K562 (cell line): ENCODE measurements around the gene TMA16. TPM values are rescaled to one million over a fixed set of nuclear protein-coding genes. Genes with fewer than 3 reads are reported as not detected.

Experiments
- CXXC5 ChIP-seq: fragments of 250-450 bp; sonication (Bioruptor Pico); IDR thresholded peaks from 2 replicates; pipeline ENCODE4 v1.8.0; 2022; ENCODE audit warnings: inconsistent platforms, mild to moderate bottlenecking, moderate library complexity
- GATA2 ChIP-seq: sonication (generic); formaldehyde crosslinking; IDR thresholded peaks from 2 replicates; pipeline ENCODE4 v1.4.0; 2020; ENCODE audit warnings: mild to moderate bottlenecking, missing genetic modification reagents
- HNRNPK ChIP-seq: fragments of 200-400 bp; formaldehyde crosslinking; IDR thresholded peaks from one replicate; pipeline ENCODE4 v1.6.1; 2018; ENCODE audit warnings: mild to moderate bottlenecking, low read depth, low read length; ENCODE audit not compliant: poor library complexity, severe bottlenecking
- NCOA4 ChIP-seq: fragments of 450-650 bp; IDR thresholded peaks from 2 replicates; pipeline ENCODE4 v1.6.1; 2018; ENCODE audit warnings: mild to moderate bottlenecking; ENCODE audit not compliant: partially characterized antibody
- polyA plus RNA-seq, 8 experiments: library from polyadenylated mRNA; depleted of rRNA in 4 of 8; stranded (reverse) in 5 of 8; unstranded in 3 of 8; fragments of >200 nt; fragmentation: Nextera tagmentation in 2 of 8; fragmentation: Illumina TruSeq in 1 of 8; extraction: Ambion mirVana in 2 of 8; extraction: Trizol in 1 of 8; gene quantifications; 2 replicates each; pipeline versions ENCODE4 v1.2.1 to v1.2.3, GENCODE V29; 2011 to 2014; ENCODE audit warnings: inconsistent platforms in 1 of 8, missing spikeins in 1 of 8
- total RNA-seq, 7 experiments: library from RNA; depleted of rRNA in 6 of 7; stranded (reverse); fragments of >200 nt in 6 of 7; fragmentation: Illumina TruSeq in 2 of 7; extraction: Trizol in 2 of 7; gene quantifications; 2 replicates each; pipeline versions ENCODE4 v1.2.1 to v1.2.3, GENCODE V29; 2011 to 2021; ENCODE audit warnings: low replicate concordance in 1 of 7
- TF ChIP-seq, protein P1 (sequence below): sonication (generic); formaldehyde crosslinking; IDR thresholded peaks from 2 replicates; pipeline ENCODE4 v1.8.1; 2023; ENCODE audit warnings: mild to moderate bottlenecking, missing genetic modification reagents
- TF ChIP-seq, protein P2 (sequence below): fragments of 450-650 bp; IDR thresholded peaks from 2 replicates; pipeline ENCODE4 v1.6.1; 2017; ENCODE audit warnings: antibody characterized with exemption, mild to moderate bottlenecking

The TMA16 gene
- total and polyA plus RNA-seq, 9 of the 15 experiments (the other 6 are each of a cell fraction or from before 2014, with no cell fraction given), result 27.7 to 74.8 (median 66.6) TPM

GRCh38 chr4:163505374-163505773 is 10.9 kb downstream of the TMA16 start (continued):
- TF ChIP-seq NCOA4 (no peak), GATA2 (CRISPR knock-in tag) (no peak), HNRNPK (no peak), CXXC5 (CRISPR knock-in tag) (no peak)
- TF ChIP-seq, protein P1, sequence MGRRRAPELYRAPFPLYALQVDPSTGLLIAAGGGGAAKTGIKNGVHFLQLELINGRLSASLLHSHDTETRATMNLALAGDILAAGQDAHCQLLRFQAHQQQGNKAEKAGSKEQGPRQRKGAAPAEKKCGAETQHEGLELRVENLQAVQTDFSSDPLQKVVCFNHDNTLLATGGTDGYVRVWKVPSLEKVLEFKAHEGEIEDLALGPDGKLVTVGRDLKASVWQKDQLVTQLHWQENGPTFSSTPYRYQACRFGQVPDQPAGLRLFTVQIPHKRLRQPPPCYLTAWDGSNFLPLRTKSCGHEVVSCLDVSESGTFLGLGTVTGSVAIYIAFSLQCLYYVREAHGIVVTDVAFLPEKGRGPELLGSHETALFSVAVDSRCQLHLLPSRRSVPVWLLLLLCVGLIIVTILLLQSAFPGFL (CRISPR knock-in tag), result no peak
- TF ChIP-seq, protein P2, sequence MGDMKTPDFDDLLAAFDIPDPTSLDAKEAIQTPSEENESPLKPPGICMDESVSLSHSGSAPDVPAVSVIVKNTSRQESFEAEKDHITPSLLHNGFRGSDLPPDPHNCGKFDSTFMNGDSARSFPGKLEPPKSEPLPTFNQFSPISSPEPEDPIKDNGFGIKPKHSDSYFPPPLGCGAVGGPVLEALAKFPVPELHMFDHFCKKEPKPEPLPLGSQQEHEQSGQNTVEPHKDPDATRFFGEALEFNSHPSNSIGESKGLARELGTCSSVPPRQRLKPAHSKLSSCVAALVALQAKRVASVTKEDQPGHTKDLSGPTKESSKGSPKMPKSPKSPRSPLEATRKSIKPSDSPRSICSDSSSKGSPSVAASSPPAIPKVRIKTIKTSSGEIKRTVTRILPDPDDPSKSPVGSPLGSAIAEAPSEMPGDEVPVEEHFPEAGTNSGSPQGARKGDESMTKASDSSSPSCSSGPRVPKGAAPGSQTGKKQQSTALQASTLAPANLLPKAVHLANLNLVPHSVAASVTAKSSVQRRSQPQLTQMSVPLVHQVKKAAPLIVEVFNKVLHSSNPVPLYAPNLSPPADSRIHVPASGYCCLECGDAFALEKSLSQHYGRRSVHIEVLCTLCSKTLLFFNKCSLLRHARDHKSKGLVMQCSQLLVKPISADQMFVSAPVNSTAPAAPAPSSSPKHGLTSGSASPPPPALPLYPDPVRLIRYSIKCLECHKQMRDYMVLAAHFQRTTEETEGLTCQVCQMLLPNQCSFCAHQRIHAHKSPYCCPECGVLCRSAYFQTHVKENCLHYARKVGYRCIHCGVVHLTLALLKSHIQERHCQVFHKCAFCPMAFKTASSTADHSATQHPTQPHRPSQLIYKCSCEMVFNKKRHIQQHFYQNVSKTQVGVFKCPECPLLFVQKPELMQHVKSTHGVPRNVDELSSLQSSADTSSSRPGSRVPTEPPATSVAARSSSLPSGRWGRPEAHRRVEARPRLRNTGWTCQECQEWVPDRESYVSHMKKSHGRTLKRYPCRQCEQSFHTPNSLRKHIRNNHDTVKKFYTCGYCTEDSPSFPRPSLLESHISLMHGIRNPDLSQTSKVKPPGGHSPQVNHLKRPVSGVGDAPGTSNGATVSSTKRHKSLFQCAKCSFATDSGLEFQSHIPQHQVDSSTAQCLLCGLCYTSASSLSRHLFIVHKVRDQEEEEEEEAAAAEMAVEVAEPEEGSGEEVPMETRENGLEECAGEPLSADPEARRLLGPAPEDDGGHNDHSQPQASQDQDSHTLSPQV, result no peak
